ENCODE data around the gene TLE1. TPM values are rescaled to one million over a fixed set of nuclear protein-coding genes. Genes with fewer than 3 reads are reported as not detected.
A peak's percentile ranks its signal among the peaks of the same experiment; 100 is the strongest.

TLE1 gene
- total RNA-seq, 8 experiments from 2014 or later: 0.52 to 105 (median 43.0) TPM

DNA sequence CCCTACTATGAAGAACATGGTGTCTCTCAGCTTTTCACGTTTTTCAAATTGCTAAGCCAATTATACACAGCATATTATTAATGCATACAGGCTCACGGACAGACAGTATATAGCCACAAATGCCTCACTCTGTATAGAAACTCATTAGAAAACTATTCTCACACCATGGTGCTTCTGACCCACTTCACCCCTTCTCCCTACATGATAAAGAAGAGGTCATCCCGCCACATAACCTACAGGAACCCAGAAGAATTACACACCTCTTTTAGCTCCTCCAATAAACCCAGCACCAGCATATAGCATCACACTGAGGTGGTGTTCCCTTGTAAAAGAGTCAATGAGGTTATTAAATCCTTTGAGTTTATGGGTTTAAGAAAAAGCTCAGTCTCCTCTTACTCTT lies 5.6 kb downstream of the TLE1 start:
- ATAC-seq (replicated peaks in 6 of 8): no peak
- H3K4me1 ChIP-seq (replicated peaks in 1 of 2): peaks cover 40 to 43% of the 10 kb centered on the region in 2 donors
- no peak overlapping the region for H3K27ac ChIP-seq
- 4 to 83% (median 59%) methylated on average over 1 to 3 of the region's 3 CpGs; no CpG with 5 or more reads in 2 of the 10 experiments for WGBS, 10 experiments
- peak overlapping the region in 3 of 5 donors; percentile 16 to 87 (median 55) for H3K4me3 ChIP-seq
- in situ Hi-C loops (cut with MboI; ENCODE audit: low pct_unique_long_range_greater_than_20kb in 2 of 9, low sequenced_read_pairs in 9 of 9, unreplicated experiment in 9 of 9): no loop called here

DNA sequence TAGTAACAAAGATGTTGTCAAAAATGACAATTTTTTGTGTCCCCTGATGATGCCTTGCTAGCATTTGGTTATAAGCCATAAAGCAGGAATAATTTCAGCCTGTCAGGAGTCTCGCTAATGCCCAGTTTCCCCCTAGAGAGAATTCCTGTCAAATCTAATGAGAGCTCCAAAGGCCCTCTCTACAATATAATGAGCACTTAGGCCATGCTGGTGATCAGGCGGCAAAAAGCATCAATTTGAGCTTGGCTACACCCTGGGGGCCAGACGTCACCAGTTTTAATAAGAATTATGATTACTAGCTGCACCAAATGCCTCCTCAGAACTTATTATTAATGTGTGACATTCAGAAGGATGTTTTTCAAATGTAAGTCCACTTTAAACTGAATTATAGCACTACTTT lies 6.1 kb downstream of the TLE1 start:
- WGBS, 10 experiments: 25 to 100% (median 70%) methylated on average over 1 to 3 of the region's 3 CpGs; no CpG with 5 or more reads in 2 of the 10 experiments
- in situ Hi-C loops (cut with MboI; ENCODE audit: low pct_unique_long_range_greater_than_20kb in 2 of 9, low sequenced_read_pairs in 9 of 9, unreplicated experiment in 9 of 9): no loop called here
- Histone ChIP-seq H3K4me1 (replicated peaks in 1 of 2) (peaks cover 40 to 43% of the 10 kb centered on the region in 2 donors), H3K27ac (no peak overlapping the region), H3K4me3 (peak overlapping the region in 3 of 5 donors; percentile 1 to 11 (median 2))
- peak in 5 of 8 experiments; percentile 12 to 58 (median 51) for ATAC-seq (replicated peaks in 6 of 8)

GRCh38 chr9:81682797-81683196 lies 6.5 kb downstream of the TLE1 start:
- H3K4me1 ChIP-seq (replicated peaks in 1 of 2): peaks cover 40 to 43% of the 10 kb centered on the region in 2 donors
- WGBS, 10 experiments: 67 to 100% (median 73%) methylated on average over 1 to 8 of the region's 8 CpGs; no CpG with 5 or more reads in 1 of the 10 experiments

GRCh38 chr9:81682177-81682576 lies 7.2 kb downstream of the TLE1 start:
- no peak overlapping the region for H3K4me3 ChIP-seq
- peaks cover 40 to 43% of the 10 kb centered on the region in 2 donors for H3K4me1 ChIP-seq (replicated peaks in 1 of 2)
- no peak overlapping the region for H3K27ac ChIP-seq
- in situ Hi-C loops (cut with MboI; ENCODE audit: low pct_unique_long_range_greater_than_20kb in 2 of 9, low sequenced_read_pairs in 9 of 9, unreplicated experiment in 9 of 9): no loop called here
- ATAC-seq (replicated peaks in 6 of 8): no peak
- WGBS, 10 experiments: 57 to 100% (median 82%) methylated on average over 1 to 3 of the region's 4 CpGs; no CpG with 5 or more reads in 6 of the 10 experiments

More at GRCh38 chr9:81682797-81683196, 6.5 kb downstream of the TLE1 start:
- Histone ChIP-seq H3K4me3 (peak overlapping the region in 3 of 5 donors; percentile 1 to 11 (median 2)), H3K27ac (no peak overlapping the region)
- no peak for ATAC-seq (replicated peaks in 6 of 8)
- in situ Hi-C loops (cut with MboI; ENCODE audit: low pct_unique_long_range_greater_than_20kb in 2 of 9, low sequenced_read_pairs in 9 of 9, unreplicated experiment in 9 of 9): no loop called here

DNA sequence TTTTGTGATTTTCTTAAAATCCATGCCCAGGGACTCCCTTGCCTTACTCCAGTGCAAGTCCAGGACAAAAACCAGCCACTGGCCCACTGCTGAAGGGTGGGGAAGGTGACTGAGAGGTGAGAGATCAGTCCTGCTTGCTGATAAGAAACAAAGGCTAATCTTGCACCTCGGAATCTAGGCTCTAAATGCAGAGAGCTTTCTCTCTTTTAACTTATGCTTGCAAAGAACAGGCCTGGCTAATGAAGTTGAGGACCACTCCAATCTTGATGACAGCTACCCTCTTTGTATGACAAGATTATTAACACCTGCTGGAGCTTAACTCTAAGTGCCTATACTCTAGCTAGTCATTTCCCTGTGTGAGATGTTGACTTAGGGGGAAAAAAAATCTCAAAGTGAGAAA lies 8.8 kb downstream of the TLE1 start:
- Histone ChIP-seq H3K4me3 (no peak overlapping the region), H3K4me1 (replicated peaks in 1 of 2) (peaks cover 40 to 42% of the 10 kb centered on the region in 2 donors), H3K27ac (no peak overlapping the region)
- ATAC-seq (replicated peaks in 6 of 8): no peak
- in situ Hi-C loops (cut with MboI; ENCODE audit: low pct_unique_long_range_greater_than_20kb in 2 of 9, low sequenced_read_pairs in 9 of 9, unreplicated experiment in 9 of 9): no loop called here
- WGBS, 10 experiments: 40 to 100% (median 73%) methylated on average over 1 of the region's 1 CpG; no CpG with 5 or more reads in 3 of the 10 experiments

DNA sequence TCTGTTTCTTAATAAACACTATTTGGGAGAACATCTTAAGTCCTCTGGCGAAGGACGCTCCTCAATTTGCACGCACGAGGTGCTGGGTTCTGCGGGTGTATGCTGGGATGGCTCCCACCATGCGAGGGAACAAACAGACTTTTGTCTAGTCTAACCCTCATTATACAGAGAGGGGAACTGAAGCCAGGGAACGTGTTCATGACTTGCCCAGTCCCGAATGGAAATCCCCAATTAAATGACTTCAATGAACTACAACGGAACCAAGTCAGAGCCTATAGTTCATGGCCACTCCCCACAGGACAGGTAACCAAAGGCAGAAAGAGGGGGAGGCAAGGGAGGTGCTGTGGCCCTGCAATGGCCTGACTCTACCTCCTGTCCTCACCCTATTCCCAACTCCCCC lies 9.3 kb downstream of the TLE1 start:
- ATAC-seq (replicated peaks in 6 of 8): no peak
- H3K27ac ChIP-seq: no peak overlapping the region
- H3K4me3 ChIP-seq: no peak overlapping the region
- peaks cover 37 to 39% of the 10 kb centered on the region in 2 donors for H3K4me1 ChIP-seq (replicated peaks in 1 of 2)
- 59 to 96% (median 80%) methylated on average over 1 to 9 of the region's 9 CpGs; no CpG with 5 or more reads in 2 of the 10 experiments for WGBS, 10 experiments
- in situ Hi-C loops (cut with MboI; ENCODE audit: low pct_unique_long_range_greater_than_20kb in 2 of 9, low sequenced_read_pairs in 9 of 9, unreplicated experiment in 9 of 9): no loop called here

DNA sequence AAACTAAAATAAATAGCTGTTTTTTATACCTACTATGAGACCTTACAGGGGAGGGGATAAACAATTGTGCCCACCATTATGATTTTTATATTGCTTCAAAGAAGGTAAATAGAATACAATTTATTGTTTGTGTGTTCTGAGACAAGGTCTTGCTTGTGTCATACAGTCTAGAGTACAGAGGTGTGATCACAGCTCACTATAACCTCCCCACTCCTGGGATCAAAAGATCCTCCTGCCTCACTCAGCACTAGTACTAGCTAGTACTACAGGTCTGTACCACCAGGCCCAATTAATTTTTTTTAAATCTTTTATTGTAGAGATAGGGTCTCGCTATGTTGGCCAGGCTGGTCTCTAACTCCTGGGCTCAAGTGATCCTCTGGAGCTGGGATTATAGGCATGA lies 11.3 kb downstream of the TLE1 start:
- WGBS, 10 experiments: 100% methylated on average over 1 of the region's 1 CpG; no CpG with 5 or more reads in 5 of the 10 experiments
- Histone ChIP-seq H3K4me3 (no peak overlapping the region), H3K27ac (no peak overlapping the region), H3K4me1 (replicated peaks in 1 of 2) (peaks cover 28 to 33% of the 10 kb centered on the region in 2 donors)
- ATAC-seq (replicated peaks in 6 of 8): no peak
- in situ Hi-C loops (cut with MboI; ENCODE audit: low pct_unique_long_range_greater_than_20kb in 2 of 9, low sequenced_read_pairs in 9 of 9, unreplicated experiment in 9 of 9): no loop called here

DNA sequence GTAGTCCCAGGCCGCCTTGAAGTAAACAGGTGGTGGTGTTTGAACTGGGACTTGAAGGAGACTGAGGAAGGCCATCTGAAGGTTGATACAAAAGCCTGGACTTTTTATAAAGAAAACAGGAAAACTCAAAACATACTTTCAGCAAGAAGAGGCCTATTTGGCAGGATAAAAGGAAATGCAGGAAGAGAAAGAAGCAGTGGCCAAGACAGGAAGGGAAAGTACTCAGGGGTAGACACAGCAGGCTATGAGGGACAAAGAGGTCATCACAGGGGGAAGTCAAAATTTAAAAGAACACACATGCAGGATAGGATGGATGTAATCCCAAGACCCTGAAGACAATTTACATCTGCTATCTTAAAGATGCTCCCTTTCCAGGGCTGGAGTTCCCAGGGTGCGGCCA lies 13.0 kb downstream of the TLE1 start:
- WGBS, 10 experiments: 89 to 100% (median 100%) methylated on average over 1 to 2 of the region's 2 CpGs; no CpG with 5 or more reads in 3 of the 10 experiments
- in situ Hi-C loops (cut with MboI; ENCODE audit: low pct_unique_long_range_greater_than_20kb in 2 of 9, low sequenced_read_pairs in 9 of 9, unreplicated experiment in 9 of 9): no loop called here
- no peak for ATAC-seq (replicated peaks in 6 of 8)
- no peak overlapping the region for H3K4me3 ChIP-seq
- H3K27ac ChIP-seq: no peak overlapping the region
- peaks cover 16 to 20% of the 10 kb centered on the region in 2 donors for H3K4me1 ChIP-seq (replicated peaks in 1 of 2)

DNA sequence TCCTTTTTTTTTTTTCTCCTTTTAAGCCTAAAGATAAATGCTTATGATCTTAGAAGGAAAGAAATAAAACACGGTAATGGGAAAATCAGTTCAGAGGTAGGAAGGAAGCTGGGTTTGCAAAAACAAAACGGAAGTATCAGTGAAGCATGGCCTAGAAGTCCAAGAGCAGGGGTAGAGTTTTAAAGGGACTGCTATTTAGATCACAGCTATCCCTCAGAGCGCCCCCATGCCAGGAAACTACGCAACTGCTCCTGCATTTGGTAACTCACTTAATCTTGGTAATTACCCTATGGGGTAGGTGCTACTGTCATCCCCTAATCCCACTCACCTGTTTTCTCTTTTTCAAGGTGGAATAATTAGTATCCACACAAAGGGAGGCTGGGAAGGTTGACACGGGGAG lies 16.0 kb downstream of the TLE1 start:
- Histone ChIP-seq H3K27ac (no peak overlapping the region), H3K4me1 (replicated peaks in 1 of 2) (peaks cover 14 to 28% of the 10 kb centered on the region in 2 donors), H3K4me3 (no peak overlapping the region)
- 0 to 100% (median 75%) methylated on average over 1 to 4 of the region's 5 CpGs for WGBS, 10 experiments
- in situ Hi-C loops (cut with MboI; ENCODE audit: low pct_unique_long_range_greater_than_20kb in 2 of 9, low sequenced_read_pairs in 9 of 9, unreplicated experiment in 9 of 9): loop anchor here in 1 of 9 experiments (25.0 kb wide), 1 partner anchor 136 kb away; no protein-coding TSS in a partner anchor
- ATAC-seq (replicated peaks in 6 of 8): no peak

DNA sequence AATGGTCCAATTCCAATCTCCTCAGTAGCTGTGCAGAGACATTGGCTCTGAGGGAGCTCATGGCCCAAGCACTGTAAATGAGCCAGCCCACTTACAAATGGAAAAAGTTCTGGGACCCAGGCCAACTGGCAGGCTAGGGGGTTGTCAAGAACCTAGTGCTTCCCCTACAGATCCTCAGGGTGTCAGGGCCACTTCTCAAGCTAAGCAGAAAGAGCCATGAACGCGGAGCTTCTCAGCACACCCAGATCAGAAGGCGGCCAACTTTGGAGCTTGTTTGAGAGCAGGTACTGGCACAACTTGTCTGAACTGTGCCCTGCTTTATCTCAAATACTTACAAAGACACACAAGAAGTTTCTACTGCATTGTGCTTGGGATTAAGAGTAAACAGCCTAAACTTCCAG lies 17.5 kb downstream of the TLE1 start:
- in situ Hi-C loops (cut with MboI; ENCODE audit: low pct_unique_long_range_greater_than_20kb in 2 of 9, low sequenced_read_pairs in 9 of 9, unreplicated experiment in 9 of 9): loop anchor here in 1 of 9 experiments (25.0 kb wide), 1 partner anchor 135 kb away; no protein-coding TSS in a partner anchor
- peak in 1 of 8 experiments; percentile 75 for ATAC-seq (replicated peaks in 6 of 8)
- Histone ChIP-seq H3K4me3 (no peak overlapping the region), H3K27ac (no peak overlapping the region), H3K4me1 (replicated peaks in 1 of 2) (peaks cover 14 to 32% of the 10 kb centered on the region in 2 donors)
- 95 to 100% (median 100%) methylated on average over 1 to 3 of the region's 3 CpGs; no CpG with 5 or more reads in 6 of the 10 experiments for WGBS, 10 experiments

GRCh38 chr9:81669866-81670265 lies 19.5 kb downstream of the TLE1 start:
- no peak overlapping the region for H3K4me3 ChIP-seq
- in situ Hi-C loops (cut with MboI; ENCODE audit: low pct_unique_long_range_greater_than_20kb in 2 of 9, low sequenced_read_pairs in 9 of 9, unreplicated experiment in 9 of 9): loop anchor here in 1 of 9 experiments (25.0 kb wide), 1 partner anchor 133 kb away; no protein-coding TSS in a partner anchor

DNA sequence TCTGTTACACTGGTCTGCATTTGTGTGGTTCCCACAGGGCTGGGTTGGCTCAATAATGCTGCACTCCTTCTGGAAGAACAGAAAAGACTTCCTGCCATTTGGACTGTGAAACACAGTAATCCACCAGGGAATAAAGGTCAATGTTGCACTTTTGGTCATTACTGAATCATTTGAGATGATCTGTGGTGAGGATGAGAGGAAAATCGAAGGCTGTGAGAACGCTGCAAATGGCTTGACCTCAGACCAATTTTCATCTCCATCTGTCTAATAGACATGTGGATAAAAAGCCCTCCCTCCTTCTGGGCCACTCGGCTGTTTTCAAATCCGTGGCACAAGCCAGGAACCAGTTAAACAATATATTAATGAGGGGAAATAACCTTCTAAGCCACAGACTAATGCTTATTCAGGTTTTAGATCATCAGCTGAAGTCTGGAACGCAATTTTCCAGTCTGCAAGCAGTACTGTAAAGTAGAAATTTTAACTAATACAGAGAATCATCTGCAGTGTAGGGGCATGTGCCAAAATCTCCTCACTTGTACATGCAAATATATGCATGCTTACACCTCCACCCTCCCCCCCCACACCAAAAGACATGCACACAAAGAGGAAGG lies 20.2 kb downstream of the TLE1 start:
- Histone ChIP-seq H3K27ac (no peak overlapping the region), H3K4me1 (replicated peaks in 1 of 2) (peaks cover 30 to 50% of the 10 kb centered on the region in 2 donors), H3K4me3 (no peak overlapping the region)
- peak in 6 of 8 experiments; percentile 59 to 82 (median 65) for ATAC-seq (replicated peaks in 6 of 8)
- 0 to 80% (median 18%) methylated on average over 1 to 5 of the region's 5 CpGs; no CpG with 5 or more reads in 2 of the 10 experiments for WGBS, 10 experiments
- in situ Hi-C loops (cut with MboI; ENCODE audit: low pct_unique_long_range_greater_than_20kb in 2 of 9, low sequenced_read_pairs in 9 of 9, unreplicated experiment in 9 of 9): loop anchor here in 1 of 9 experiments (25.0 kb wide), 1 partner anchor 132 kb away; no protein-coding TSS in a partner anchor

More at GRCh38 chr9:81669866-81670265, 19.5 kb downstream of the TLE1 start:
- no peak overlapping the region for H3K27ac ChIP-seq
- ATAC-seq (replicated peaks in 6 of 8): no peak
- H3K4me1 ChIP-seq (replicated peaks in 1 of 2): peaks cover 29 to 47% of the 10 kb centered on the region in 2 donors
- 56 to 100% (median 75%) methylated on average over 1 to 6 of the region's 6 CpGs; no CpG with 5 or more reads in 1 of the 10 experiments for WGBS, 10 experiments

GRCh38 chr9:81666123-81666522 lies 23.2 kb downstream of the TLE1 start:
- in situ Hi-C loops (cut with MboI; ENCODE audit: low pct_unique_long_range_greater_than_20kb in 2 of 9, low sequenced_read_pairs in 9 of 9, unreplicated experiment in 9 of 9): loop anchor here in 1 of 9 experiments (25.0 kb wide), 1 partner anchor 129 kb away; no protein-coding TSS in a partner anchor
- 52 to 100% (median 80%) methylated on average over 2 to 4 of the region's 4 CpGs; no CpG with 5 or more reads in 1 of the 10 experiments for WGBS, 10 experiments
- peaks cover 38 to 62% of the 10 kb centered on the region in 2 donors for H3K4me1 ChIP-seq (replicated peaks in 1 of 2)
- H3K27ac ChIP-seq: no peak overlapping the region
- H3K4me3 ChIP-seq: no peak overlapping the region
- ATAC-seq (replicated peaks in 6 of 8): peak in 5 of 8 experiments; percentile 12 to 21 (median 14)

All from motor neuron (in vitro differentiated cells).